ENCODE results near the gene STK26. TPM values are rescaled to one million over a fixed set of nuclear protein-coding genes. Genes with fewer than 3 reads are reported as not detected.
A peak's percentile ranks its signal among the peaks of the same experiment; 100 is the strongest.

STK26 gene
- polyA plus RNA-seq (2013), result 71.4 TPM

GRCh38 chrX:132022967-132023895 lies at the start of gene STK26:
STK26 (plus strand) TSS chrX:132023302; CDS start chrX:132023618, 316 bp downstream.
- CTCF ChIA-PET, result interaction anchor here (0.6 to 1.1 kb wide), 6 partner anchors 10 to 181 kb away, joined by 3 to 4 read pairs (median 4); no protein-coding TSS in a partner anchor
- H3K27ac ChIP-seq (ENCODE audit: insufficient read depth in 1 of 2, low read depth in 1 of 2, low read length in 2 of 2, poor library complexity in 1 of 2, severe bottlenecking in 2 of 2), result peak within 1 kb of the TSS; percentile 54 to 88
- H3K27me3 ChIP-seq (replicated peaks in 2 of 5; ENCODE audit: control insufficient read depth in 4 of 5, insufficient read depth in 5 of 5, low read length in 4 of 5), result peaks cover 0 to 20% (median 0%) of the 10 kb centered on the region in 5 experiments
- peaks cover 0 to 3% (median under 1%) of the 10 kb centered on the region in 4 experiments for H3K36me3 ChIP-seq (ENCODE audit: control insufficient read depth in 4 of 4, insufficient read depth in 4 of 4, low read length in 3 of 4)
- peaks cover 0 to 4% (median 0%) of the 10 kb centered on the region in 5 experiments for H3K9me3 ChIP-seq (ENCODE audit: control extremely low read depth in 1 of 5, control insufficient read depth in 4 of 5, insufficient read depth in 2 of 5, low read depth in 1 of 5, low read length in 4 of 5)
- peaks cover 7 to 43% (median 17%) of the 10 kb centered on the region in 4 experiments for H3K4me1 ChIP-seq (ENCODE audit: control extremely low read depth in 1 of 4, control insufficient read depth in 4 of 4, insufficient read depth in 4 of 4, low read length in 3 of 4)
- WGBS (ENCODE audit: insufficient coverage), result 24% methylated on average over 56 of the region's 73 CpGs
- peak within 1 kb of the TSS; percentile 73 to 92 (median 81) for H3K4me3 ChIP-seq (ENCODE audit: control insufficient read depth in 1 of 7, extremely low read depth in 1 of 7, insufficient read depth in 4 of 7, low read depth in 2 of 7, low read length in 6 of 7)
- POLR2A ChIA-PET, result interaction anchor here (0.7 to 1.0 kb wide), 2 partner anchors 16 to 203 kb away, joined by 3 read pairs; no protein-coding TSS in a partner anchor
- peak; percentile 67 to 86 (median 81) for DNase-seq

GRCh38 chrX:131975851-131976250 lies 47.3 kb upstream of the STK26 start:
- no peak for DNase-seq
- Histone ChIP-seq H3K4me3 (ENCODE audit: control insufficient read depth in 1 of 7, extremely low read depth in 1 of 7, insufficient read depth in 4 of 7, low read depth in 2 of 7, low read length in 6 of 7) (no peak overlapping the region), H3K27ac (ENCODE audit: insufficient read depth in 1 of 2, low read depth in 1 of 2, low read length in 2 of 2, poor library complexity in 1 of 2, severe bottlenecking in 2 of 2) (no peak overlapping the region), H3K36me3 (ENCODE audit: control insufficient read depth in 4 of 4, insufficient read depth in 4 of 4, low read length in 3 of 4) (no peaks in the 10 kb centered on the region), H3K9me3 (ENCODE audit: control extremely low read depth in 1 of 5, control insufficient read depth in 4 of 5, insufficient read depth in 2 of 5, low read depth in 1 of 5, low read length in 4 of 5) (no peaks in the 10 kb centered on the region), H3K27me3 (replicated peaks in 2 of 5; ENCODE audit: control insufficient read depth in 4 of 5, insufficient read depth in 5 of 5, low read length in 4 of 5) (peaks cover 0 to 13% (median 0%) of the 10 kb centered on the region in 5 experiments), H3K4me1 (ENCODE audit: control extremely low read depth in 1 of 4, control insufficient read depth in 4 of 4, insufficient read depth in 4 of 4, low read length in 3 of 4) (no peaks in the 10 kb centered on the region)
- POLR2A ChIA-PET, result no interaction called here
- WGBS (ENCODE audit: insufficient coverage), result 50% methylated on average over 1 of the region's 2 CpGs
- CTCF ChIA-PET, result interaction anchor here (0.9 to 1.4 kb wide), 2 partner anchors 10 to 48 kb away, joined by 3 to 5 read pairs; no protein-coding TSS in a partner anchor

GRCh38 chrX:131977619-131978018 lies 45.5 kb upstream of the STK26 start:
- no peaks in the 10 kb centered on the region for H3K36me3 ChIP-seq (ENCODE audit: control insufficient read depth in 4 of 4, insufficient read depth in 4 of 4, low read length in 3 of 4)
- no peaks in the 10 kb centered on the region for H3K4me1 ChIP-seq (ENCODE audit: control extremely low read depth in 1 of 4, control insufficient read depth in 4 of 4, insufficient read depth in 4 of 4, low read length in 3 of 4)
- ChIA-PET POLR2A (no interaction called here), CTCF (no interaction called here)
- H3K9me3 ChIP-seq (ENCODE audit: control extremely low read depth in 1 of 5, control insufficient read depth in 4 of 5, insufficient read depth in 2 of 5, low read depth in 1 of 5, low read length in 4 of 5), result no peaks in the 10 kb centered on the region
- WGBS (ENCODE audit: insufficient coverage), result 69% methylated on average over 2 of the region's 3 CpGs
- peaks cover 0 to 14% (median 0%) of the 10 kb centered on the region in 5 experiments for H3K27me3 ChIP-seq (replicated peaks in 2 of 5; ENCODE audit: control insufficient read depth in 4 of 5, insufficient read depth in 5 of 5, low read length in 4 of 5)
- no peak overlapping the region for H3K27ac ChIP-seq (ENCODE audit: insufficient read depth in 1 of 2, low read depth in 1 of 2, low read length in 2 of 2, poor library complexity in 1 of 2, severe bottlenecking in 2 of 2)
- no peak for DNase-seq
- no peak overlapping the region for H3K4me3 ChIP-seq (ENCODE audit: control insufficient read depth in 1 of 7, extremely low read depth in 1 of 7, insufficient read depth in 4 of 7, low read depth in 2 of 7, low read length in 6 of 7)

GRCh38 chrX:131979116-131979515 lies 44.0 kb upstream of the STK26 start:
- H3K27me3 ChIP-seq (replicated peaks in 2 of 5; ENCODE audit: control insufficient read depth in 4 of 5, insufficient read depth in 5 of 5, low read length in 4 of 5), result peaks cover 0 to 10% (median 0%) of the 10 kb centered on the region in 5 experiments
- no peaks in the 10 kb centered on the region for H3K9me3 ChIP-seq (ENCODE audit: control extremely low read depth in 1 of 5, control insufficient read depth in 4 of 5, insufficient read depth in 2 of 5, low read depth in 1 of 5, low read length in 4 of 5)
- H3K36me3 ChIP-seq (ENCODE audit: control insufficient read depth in 4 of 4, insufficient read depth in 4 of 4, low read length in 3 of 4), result no peaks in the 10 kb centered on the region
- no peak overlapping the region for H3K4me3 ChIP-seq (ENCODE audit: control insufficient read depth in 1 of 7, extremely low read depth in 1 of 7, insufficient read depth in 4 of 7, low read depth in 2 of 7, low read length in 6 of 7)
- ChIA-PET CTCF (no interaction called here), POLR2A (no interaction called here)
- H3K27ac ChIP-seq (ENCODE audit: insufficient read depth in 1 of 2, low read depth in 1 of 2, low read length in 2 of 2, poor library complexity in 1 of 2, severe bottlenecking in 2 of 2), result no peak overlapping the region
- H3K4me1 ChIP-seq (ENCODE audit: control extremely low read depth in 1 of 4, control insufficient read depth in 4 of 4, insufficient read depth in 4 of 4, low read length in 3 of 4), result no peaks in the 10 kb centered on the region
- DNase-seq, result peak in 1 of 3 donors; percentile 69

- H3K4me1 ChIP-seq (ENCODE audit: control extremely low read depth in 1 of 4, control insufficient read depth in 4 of 4, insufficient read depth in 4 of 4, low read length in 3 of 4), result peaks cover 20 to 34% (median 25%) of the 10 kb centered on the region in 4 experiments
- no peak overlapping the region for H3K4me3 ChIP-seq (ENCODE audit: control insufficient read depth in 1 of 7, extremely low read depth in 1 of 7, insufficient read depth in 4 of 7, low read depth in 2 of 7, low read length in 6 of 7)
- peak; percentile 15 to 50 (median 31) for DNase-seq
- H3K27ac ChIP-seq (ENCODE audit: insufficient read depth in 1 of 2, low read depth in 1 of 2, low read length in 2 of 2, poor library complexity in 1 of 2, severe bottlenecking in 2 of 2), result peak overlapping the region in 1 of 2 experiments; percentile 37
- H3K9me3 ChIP-seq (ENCODE audit: control extremely low read depth in 1 of 5, control insufficient read depth in 4 of 5, insufficient read depth in 2 of 5, low read depth in 1 of 5, low read length in 4 of 5), result no peaks in the 10 kb centered on the region
- CTCF ChIA-PET, result interaction anchor here (1.0 to 1.8 kb wide), 4 partner anchors 10 to 37 kb away, joined by 4 to 5 read pairs (median 4); partner anchors contain the start of gene STK26
- POLR2A ChIA-PET, result no interaction called here
- WGBS (ENCODE audit: insufficient coverage), result 61% methylated on average over 4 of the region's 4 CpGs
- no peaks in the 10 kb centered on the region for H3K36me3 ChIP-seq (ENCODE audit: control insufficient read depth in 4 of 4, insufficient read depth in 4 of 4, low read length in 3 of 4)
- peaks cover 0 to 5% (median 0%) of the 10 kb centered on the region in 5 experiments for H3K27me3 ChIP-seq (replicated peaks in 2 of 5; ENCODE audit: control insufficient read depth in 4 of 5, insufficient read depth in 5 of 5, low read length in 4 of 5)
These were observed 37.5 kb upstream of the STK26 start for GRCh38 chrX:131985526-131986049.

GRCh38 chrX:131987252-131987651 lies 35.9 kb upstream of the STK26 start:
- peaks cover 0 to 2% (median 0%) of the 10 kb centered on the region in 5 experiments for H3K27me3 ChIP-seq (replicated peaks in 2 of 5; ENCODE audit: control insufficient read depth in 4 of 5, insufficient read depth in 5 of 5, low read length in 4 of 5)
- peaks cover 20 to 34% (median 25%) of the 10 kb centered on the region in 4 experiments for H3K4me1 ChIP-seq (ENCODE audit: control extremely low read depth in 1 of 4, control insufficient read depth in 4 of 4, insufficient read depth in 4 of 4, low read length in 3 of 4)
- 2% methylated on average over 4 of the region's 5 CpGs for WGBS (ENCODE audit: insufficient coverage)
- peak overlapping the region in 3 of 7 experiments; percentile 26 to 39 (median 28) for H3K4me3 ChIP-seq (ENCODE audit: control insufficient read depth in 1 of 7, extremely low read depth in 1 of 7, insufficient read depth in 4 of 7, low read depth in 2 of 7, low read length in 6 of 7)
- ChIA-PET POLR2A (no interaction called here), CTCF (no interaction called here)
- peak overlapping the region; percentile 67 to 87 for H3K27ac ChIP-seq (ENCODE audit: insufficient read depth in 1 of 2, low read depth in 1 of 2, low read length in 2 of 2, poor library complexity in 1 of 2, severe bottlenecking in 2 of 2)
- no peaks in the 10 kb centered on the region for H3K36me3 ChIP-seq (ENCODE audit: control insufficient read depth in 4 of 4, insufficient read depth in 4 of 4, low read length in 3 of 4)
- no peaks in the 10 kb centered on the region for H3K9me3 ChIP-seq (ENCODE audit: control extremely low read depth in 1 of 5, control insufficient read depth in 4 of 5, insufficient read depth in 2 of 5, low read depth in 1 of 5, low read length in 4 of 5)
- DNase-seq, result peak; percentile 70 to 94 (median 89)

GRCh38 chrX:131988236-131988635 lies 34.9 kb upstream of the STK26 start:
- ChIA-PET POLR2A (no interaction called here), CTCF (no interaction called here)
- H3K4me1 ChIP-seq (ENCODE audit: control extremely low read depth in 1 of 4, control insufficient read depth in 4 of 4, insufficient read depth in 4 of 4, low read length in 3 of 4), result peaks cover 20 to 34% (median 25%) of the 10 kb centered on the region in 4 experiments
- no peak for DNase-seq
- H3K27me3 ChIP-seq (replicated peaks in 2 of 5; ENCODE audit: control insufficient read depth in 4 of 5, insufficient read depth in 5 of 5, low read length in 4 of 5), result no peaks in the 10 kb centered on the region
- no peaks in the 10 kb centered on the region for H3K36me3 ChIP-seq (ENCODE audit: control insufficient read depth in 4 of 4, insufficient read depth in 4 of 4, low read length in 3 of 4)
- H3K27ac ChIP-seq (ENCODE audit: insufficient read depth in 1 of 2, low read depth in 1 of 2, low read length in 2 of 2, poor library complexity in 1 of 2, severe bottlenecking in 2 of 2), result peak overlapping the region in 1 of 2 experiments; percentile 87
- no peak overlapping the region for H3K4me3 ChIP-seq (ENCODE audit: control insufficient read depth in 1 of 7, extremely low read depth in 1 of 7, insufficient read depth in 4 of 7, low read depth in 2 of 7, low read length in 6 of 7)
- H3K9me3 ChIP-seq (ENCODE audit: control extremely low read depth in 1 of 5, control insufficient read depth in 4 of 5, insufficient read depth in 2 of 5, low read depth in 1 of 5, low read length in 4 of 5), result no peaks in the 10 kb centered on the region

Measured in common myeloid progenitor, CD34-positive (primary cell).